ENCODE data around the gene HDHD5. TPM values are rescaled to one million over a fixed set of nuclear protein-coding genes. Genes with fewer than 3 reads are reported as not detected.

Gene HDHD5
- total RNA-seq, 1 experiment from 2014 or later: 37.2 TPM

DNA sequence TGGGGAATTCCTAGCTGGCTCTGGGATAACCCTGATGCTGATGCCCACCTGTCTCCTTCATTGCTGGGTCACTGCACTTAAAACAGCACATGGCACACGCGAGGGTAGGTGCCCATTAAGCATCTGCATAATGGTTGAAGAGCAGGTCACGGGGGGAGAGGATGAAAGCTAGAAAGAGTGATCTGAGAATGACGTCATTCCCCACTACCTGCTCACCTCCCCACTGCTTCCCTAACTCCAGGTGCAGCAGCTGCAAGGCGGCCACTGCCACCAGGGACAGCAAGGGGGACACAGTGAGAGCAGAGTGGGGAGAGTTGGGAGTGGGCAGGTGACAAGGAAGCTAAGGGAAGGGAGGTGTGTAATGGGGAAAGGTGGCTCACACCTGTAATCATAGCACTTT is 33.1 kb upstream of the HDHD5 start:
- intact Hi-C loops (cut with micrococcal nuclease; ENCODE audit: unreplicated experiment) (no loop called here), in situ Hi-C loops (cut with HindIII; ENCODE audit: low pct_unique_long_range_greater_than_20kb, low sequenced_read_pairs) (no loop called here)
- H3K27me3 ChIP-seq (ENCODE audit: control insufficient read depth, insufficient read depth, low read length): no peaks in the 10 kb centered on the region
- ChIA-PET POLR2A (interaction anchor here (0.7 kb wide), 1 partner anchor 142 kb away, joined by 4 read pairs; no protein-coding TSS in a partner anchor), CTCF (no interaction called here)
- no peak overlapping the region for H3K4me3 ChIP-seq (ENCODE audit: low read depth in 2 of 2, low read length in 2 of 2)
- H3K27ac ChIP-seq (ENCODE audit: low read length): no peak overlapping the region
- H3K9me3 ChIP-seq (ENCODE audit: control insufficient read depth, insufficient read depth, low read depth, low read length): no peaks in the 10 kb centered on the region
- no peaks in the 10 kb centered on the region for H3K4me1 ChIP-seq (ENCODE audit: control insufficient read depth, insufficient read depth, low read length)
- no peaks in the 10 kb centered on the region for H3K36me3 ChIP-seq (ENCODE audit: control insufficient read depth, insufficient read depth, low read length)
- ATAC-seq (no peak), DNase-seq (ENCODE audit: low read depth, low spot score) (no peak)
- TF ChIP-seq POLR2AphosphoS5 (IDR thresholded peaks at IDR 0.05; ENCODE audit: low read depth, low read length): no peak
- no peak for TF ChIP-seq TCF7L2 (IDR thresholded peaks at IDR 0.05; ENCODE audit: low read depth, low read length)
- TF ChIP-seq SIN3A (IDR thresholded peaks at IDR 0.05; ENCODE audit: borderline replicate concordance, insufficient read depth, low read depth, low read length): no peak
- TF ChIP-seq, protein P1, sequence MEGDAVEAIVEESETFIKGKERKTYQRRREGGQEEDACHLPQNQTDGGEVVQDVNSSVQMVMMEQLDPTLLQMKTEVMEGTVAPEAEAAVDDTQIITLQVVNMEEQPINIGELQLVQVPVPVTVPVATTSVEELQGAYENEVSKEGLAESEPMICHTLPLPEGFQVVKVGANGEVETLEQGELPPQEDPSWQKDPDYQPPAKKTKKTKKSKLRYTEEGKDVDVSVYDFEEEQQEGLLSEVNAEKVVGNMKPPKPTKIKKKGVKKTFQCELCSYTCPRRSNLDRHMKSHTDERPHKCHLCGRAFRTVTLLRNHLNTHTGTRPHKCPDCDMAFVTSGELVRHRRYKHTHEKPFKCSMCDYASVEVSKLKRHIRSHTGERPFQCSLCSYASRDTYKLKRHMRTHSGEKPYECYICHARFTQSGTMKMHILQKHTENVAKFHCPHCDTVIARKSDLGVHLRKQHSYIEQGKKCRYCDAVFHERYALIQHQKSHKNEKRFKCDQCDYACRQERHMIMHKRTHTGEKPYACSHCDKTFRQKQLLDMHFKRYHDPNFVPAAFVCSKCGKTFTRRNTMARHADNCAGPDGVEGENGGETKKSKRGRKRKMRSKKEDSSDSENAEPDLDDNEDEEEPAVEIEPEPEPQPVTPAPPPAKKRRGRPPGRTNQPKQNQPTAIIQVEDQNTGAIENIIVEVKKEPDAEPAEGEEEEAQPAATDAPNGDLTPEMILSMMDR (IDR thresholded peaks at IDR 0.05): no peak
- TF ChIP-seq, protein P2, sequence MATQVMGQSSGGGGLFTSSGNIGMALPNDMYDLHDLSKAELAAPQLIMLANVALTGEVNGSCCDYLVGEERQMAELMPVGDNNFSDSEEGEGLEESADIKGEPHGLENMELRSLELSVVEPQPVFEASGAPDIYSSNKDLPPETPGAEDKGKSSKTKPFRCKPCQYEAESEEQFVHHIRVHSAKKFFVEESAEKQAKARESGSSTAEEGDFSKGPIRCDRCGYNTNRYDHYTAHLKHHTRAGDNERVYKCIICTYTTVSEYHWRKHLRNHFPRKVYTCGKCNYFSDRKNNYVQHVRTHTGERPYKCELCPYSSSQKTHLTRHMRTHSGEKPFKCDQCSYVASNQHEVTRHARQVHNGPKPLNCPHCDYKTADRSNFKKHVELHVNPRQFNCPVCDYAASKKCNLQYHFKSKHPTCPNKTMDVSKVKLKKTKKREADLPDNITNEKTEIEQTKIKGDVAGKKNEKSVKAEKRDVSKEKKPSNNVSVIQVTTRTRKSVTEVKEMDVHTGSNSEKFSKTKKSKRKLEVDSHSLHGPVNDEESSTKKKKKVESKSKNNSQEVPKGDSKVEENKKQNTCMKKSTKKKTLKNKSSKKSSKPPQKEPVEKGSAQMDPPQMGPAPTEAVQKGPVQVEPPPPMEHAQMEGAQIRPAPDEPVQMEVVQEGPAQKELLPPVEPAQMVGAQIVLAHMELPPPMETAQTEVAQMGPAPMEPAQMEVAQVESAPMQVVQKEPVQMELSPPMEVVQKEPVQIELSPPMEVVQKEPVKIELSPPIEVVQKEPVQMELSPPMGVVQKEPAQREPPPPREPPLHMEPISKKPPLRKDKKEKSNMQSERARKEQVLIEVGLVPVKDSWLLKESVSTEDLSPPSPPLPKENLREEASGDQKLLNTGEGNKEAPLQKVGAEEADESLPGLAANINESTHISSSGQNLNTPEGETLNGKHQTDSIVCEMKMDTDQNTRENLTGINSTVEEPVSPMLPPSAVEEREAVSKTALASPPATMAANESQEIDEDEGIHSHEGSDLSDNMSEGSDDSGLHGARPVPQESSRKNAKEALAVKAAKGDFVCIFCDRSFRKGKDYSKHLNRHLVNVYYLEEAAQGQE (IDR thresholded peaks at IDR 0.05; ENCODE audit: insufficient read depth in 1 of 2, low read depth in 2 of 2, low read length in 1 of 2): no peak
- BruUV-seq (replicated peaks): no TSS peak

DNA sequence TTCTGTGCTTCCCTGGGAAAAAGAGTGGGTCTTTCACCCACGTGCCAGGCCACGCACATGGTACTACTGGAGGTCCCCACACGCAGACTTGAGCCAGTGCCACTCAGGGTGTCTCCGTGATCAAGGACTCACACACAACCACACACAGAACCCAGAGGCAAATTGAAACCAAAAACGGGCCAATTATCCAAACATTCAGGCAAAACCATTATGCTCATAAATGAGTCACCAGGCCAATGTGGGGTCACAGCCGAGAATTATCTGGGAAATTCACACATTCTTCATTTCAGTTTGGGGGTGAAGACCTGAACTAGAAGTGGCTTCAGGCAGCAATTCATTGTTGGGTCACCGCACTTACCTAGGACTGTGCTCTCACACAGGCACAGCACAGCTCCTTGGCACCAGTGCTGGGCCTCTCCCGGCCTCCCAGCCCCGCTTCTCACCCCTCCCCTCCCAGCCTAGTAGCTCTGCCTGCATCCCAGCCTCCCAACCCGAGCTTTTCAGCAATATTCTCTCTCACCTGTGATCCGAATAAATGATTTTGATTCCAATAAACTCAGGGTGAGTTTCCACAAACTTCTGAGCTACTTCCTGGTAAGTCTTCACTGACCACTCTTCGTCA is 32.2 kb upstream of the HDHD5 start:
- intact Hi-C loops (cut with micrococcal nuclease; ENCODE audit: unreplicated experiment) (no loop called here), in situ Hi-C loops (cut with HindIII; ENCODE audit: low pct_unique_long_range_greater_than_20kb, low sequenced_read_pairs) (no loop called here)
- Histone ChIP-seq H3K36me3 (ENCODE audit: control insufficient read depth, insufficient read depth, low read length) (no peaks in the 10 kb centered on the region), H3K4me1 (ENCODE audit: control insufficient read depth, insufficient read depth, low read length) (no peaks in the 10 kb centered on the region), H3K4me3 (ENCODE audit: low read depth in 2 of 2, low read length in 2 of 2) (no peak overlapping the region), H3K27ac (ENCODE audit: low read length) (no peak overlapping the region), H3K27me3 (ENCODE audit: control insufficient read depth, insufficient read depth, low read length) (no peaks in the 10 kb centered on the region), H3K9me3 (ENCODE audit: control insufficient read depth, insufficient read depth, low read depth, low read length) (no peaks in the 10 kb centered on the region)
- TF ChIP-seq, protein P1 (IDR thresholded peaks at IDR 0.05): no peak
- no peak for TF ChIP-seq SIN3A (IDR thresholded peaks at IDR 0.05; ENCODE audit: borderline replicate concordance, insufficient read depth, low read depth, low read length)
- TF ChIP-seq TCF7L2 (IDR thresholded peaks at IDR 0.05; ENCODE audit: low read depth, low read length): no peak
- TF ChIP-seq, protein P2 (IDR thresholded peaks at IDR 0.05; ENCODE audit: insufficient read depth in 1 of 2, low read depth in 2 of 2, low read length in 1 of 2): no peak
- TF ChIP-seq POLR2AphosphoS5 (IDR thresholded peaks at IDR 0.05; ENCODE audit: low read depth, low read length): no peak
- ChIA-PET CTCF (interaction anchor here (2.3 kb wide), 1 partner anchor 19 kb away, joined by 6 read pairs; no protein-coding TSS in a partner anchor), POLR2A (no interaction called here)
- no TSS peak for BruUV-seq (replicated peaks)
- DNase-seq (ENCODE audit: low read depth, low spot score): no peak
- ATAC-seq: no peak

Measured in Panc1 (cell line).